GM19099 (cell line): ENCODE data around the gene NLRC5.

ENCODE experiments used
- POLR2A ChIP-seq: IDR thresholded peaks from 3 replicates; pipeline ENCODE4 v1.6.1; 2011; ENCODE audit warnings: low read depth; ENCODE audit not compliant: insufficient read length; ENCODE audit errors: extremely low read depth

Gene NLRC5

GRCh38 chr16:57036945-57037344 lies 47.6 kb downstream of the NLRC5 start:
- TF ChIP-seq POLR2A, result no peak

GRCh38 chr16:57038166-57038565 lies 48.8 kb downstream of the NLRC5 start:
- TF ChIP-seq POLR2A, result no peak

GRCh38 chr16:57039148-57039812 lies 49.9 kb downstream of the NLRC5 start:
- TF ChIP-seq POLR2A, result no peak

GRCh38 chr16:57041182-57042156 lies 52.1 kb downstream of the NLRC5 start:
- TF ChIP-seq POLR2A, result peak; percentile 41

- TF ChIP-seq POLR2A, result no peak
These were observed 53.1 kb downstream of the NLRC5 start for GRCh38 chr16:57042157-57043111.

GRCh38 chr16:57043248-57043647 lies 53.9 kb downstream of the NLRC5 start:
- TF ChIP-seq POLR2A, result no peak

- no peak for TF ChIP-seq POLR2A
These were observed 55.8 kb downstream of the NLRC5 start for GRCh38 chr16:57044931-57045693.

GRCh38 chr16:57045694-57046381 lies 56.5 kb downstream of the NLRC5 start:
- TF ChIP-seq POLR2A, result no peak

- no peak for TF ChIP-seq POLR2A
These were observed 58.7 kb downstream of the NLRC5 start for GRCh38 chr16:57048095-57048494.

- no peak for TF ChIP-seq POLR2A
These were observed 60.3 kb downstream of the NLRC5 start for GRCh38 chr16:57049678-57050077.

GRCh38 chr16:57051696-57052228 lies 62.4 kb downstream of the NLRC5 start:
- no peak for TF ChIP-seq POLR2A

GRCh38 chr16:57053206-57053605 lies 63.8 kb downstream of the NLRC5 start:
- no peak for TF ChIP-seq POLR2A

GRCh38 chr16:57054338-57054737 lies 65.0 kb downstream of the NLRC5 start:
- no peak for TF ChIP-seq POLR2A
